Natural killer cell (primary cell): ENCODE measurements around the gene SLAMF9. TPM values are rescaled to one million over a fixed set of nuclear protein-coding genes. Genes with fewer than 3 reads are reported as not detected.

Experiments
- ATAC-seq, 3 donors: fragments of 150-1000 bp in 2 of 3; fragments of 200-7000 bp in 1 of 3; cut with Tn5 transposase; 1 replicate in 1 of 3; 2 replicates in 2 of 3; pipeline ENCODE4 v1.10.0; 2021; ENCODE audit warnings: mild to moderate bottlenecking in 2 of 3, moderate library complexity in 2 of 3
- DNase-seq, 2 donors: peaks; one replicate each; pipeline versions ENCODE4 v3.0.0 to v3.0.0-alpha.2; 2013 to 2021; ENCODE audit warnings: mixed read lengths in 1 of 2
- H3K27ac ChIP-seq: one replicate; pipeline ENCODE4 v1.5.1; 2013; ENCODE audit warnings: mild to moderate bottlenecking, low read length
- H3K27me3 ChIP-seq: one replicate; pipeline ENCODE4 v1.6.1; 2013; ENCODE audit warnings: low read length; ENCODE audit not compliant: control insufficient read depth, insufficient read depth
- H3K36me3 ChIP-seq: one replicate; pipeline ENCODE4 v1.6.1; 2013; ENCODE audit warnings: low read length; ENCODE audit not compliant: control insufficient read depth, insufficient read depth
- H3K4me1 ChIP-seq: one replicate; pipeline ENCODE4 v1.6.1; 2013; ENCODE audit warnings: low read length; ENCODE audit not compliant: control insufficient read depth, insufficient read depth
- H3K4me3 ChIP-seq: one replicate; pipeline ENCODE4 v1.5.1; 2013; ENCODE audit warnings: low read length
- H3K9me3 ChIP-seq: one replicate; pipeline ENCODE4 v1.6.1; 2013; ENCODE audit warnings: low read length; ENCODE audit not compliant: control insufficient read depth, insufficient read depth
- H3K27ac Mint-ChIP-seq, 2 donors: one replicate each; pipeline ENCODE4 v1.8.0; 2022; ENCODE audit warnings: mild to moderate bottlenecking in 2 of 2, mixed read lengths in 2 of 2, moderate library complexity in 1 of 2
- H3K27me3 Mint-ChIP-seq, 2 donors: one replicate each; pipeline ENCODE4 v1.8.0; 2022; ENCODE audit warnings: low read depth in 2 of 2, mixed read lengths in 2 of 2
- H3K36me3 Mint-ChIP-seq: one replicate; pipeline ENCODE4 v1.8.0; 2022; ENCODE audit warnings: mixed read lengths
- H3K4me1 Mint-ChIP-seq, 2 donors: one replicate each; pipeline ENCODE4 v1.8.0; 2022; ENCODE audit warnings: mixed read lengths in 2 of 2
- H3K4me3 Mint-ChIP-seq: one replicate; pipeline ENCODE4 v1.8.0; 2022; ENCODE audit warnings: mild to moderate bottlenecking, moderate library complexity, mixed read lengths
- H3K9me3 Mint-ChIP-seq, 2 donors: one replicate each; pipeline ENCODE4 v1.8.0; 2022; ENCODE audit warnings: mixed read lengths in 2 of 2
- WGBS: methylation state at CpG from one replicate; pipeline ENCODE4 v1.1.7; 2013; ENCODE audit warnings: missing lambda C conversion rate; ENCODE audit not compliant: insufficient coverage; 5-methylcytosine and 5-hydroxymethylcytosine counted together
- intact Hi-C: fragments of 100-400 bp; cut with micrococcal nuclease; formaldehyde crosslinking; loops from one replicate; pipeline ENCODE4 v1.14.2; 2022
- total RNA-seq, 4 donors: library from RNA; stranded (reverse); fragments of 120-200 nt in 1 of 4; gene quantifications; one replicate each; pipeline versions ENCODE4 v1.2.3 to v1.2.4, GENCODE V29; 2013 to 2022
- TF ChIP-seq, protein P1 (sequence below): fragments of 200-600 bp; IDR thresholded peaks from one replicate; pipeline ENCODE4 v1.8.0; 2022; ENCODE audit warnings: antibody characterized with exemption

SLAMF9 gene
- total RNA-seq, 3 donors from 2014 or later (not counting 1 experiment from before 2014, with no cell fraction given) = not detected

DNA sequence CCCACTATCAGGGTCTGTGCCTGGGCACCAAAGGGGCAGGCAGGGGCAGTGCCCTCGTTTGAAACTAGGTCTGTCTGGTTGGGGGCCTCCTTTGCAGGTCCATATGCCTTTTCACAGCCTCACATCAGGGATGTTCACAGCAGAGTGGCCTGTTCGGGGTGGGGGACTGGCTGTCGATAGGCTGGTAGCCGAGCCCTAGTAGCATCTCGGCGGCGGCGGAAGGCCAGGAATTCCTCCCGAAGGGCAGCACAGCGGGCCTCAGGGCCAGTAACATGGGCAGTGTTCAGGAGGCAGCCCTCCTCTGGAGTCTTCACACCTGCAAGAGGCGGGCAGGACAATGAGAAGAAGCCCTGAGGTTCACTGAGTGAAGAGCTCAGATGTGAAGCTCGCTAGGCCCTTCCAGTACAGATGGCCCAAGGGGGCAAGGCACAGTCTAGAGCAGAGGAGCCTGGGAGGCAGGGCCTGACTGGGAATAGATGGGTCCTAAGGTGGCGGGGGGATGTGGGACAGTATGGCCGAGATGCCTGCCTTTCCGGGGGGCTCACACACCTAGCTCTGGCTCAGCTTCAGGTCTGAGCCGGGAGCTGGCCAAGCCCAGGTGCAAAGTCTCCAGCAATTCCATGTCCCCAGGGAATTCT, 26.7 kb downstream of the SLAMF9 start:
- no peaks in the 10 kb centered on the region for H3K36me3 Mint-ChIP-seq
- Histone ChIP-seq H3K9me3 (no peaks in the 10 kb centered on the region), H3K4me1 (peaks cover 32% of the 10 kb centered on the region), H3K4me3 (no peak overlapping the region), H3K27me3 (no peaks in the 10 kb centered on the region), H3K27ac (no peak overlapping the region), H3K36me3 (no peaks in the 10 kb centered on the region)
- H3K9me3 Mint-ChIP-seq = no peaks in the 10 kb centered on the region
- no peak for DNase-seq
- ATAC-seq = no peak
- no peak overlapping the region for H3K4me3 Mint-ChIP-seq
- peaks cover 0 to 8% of the 10 kb centered on the region in 2 donors for H3K27me3 Mint-ChIP-seq
- TF ChIP-seq, protein P1, sequence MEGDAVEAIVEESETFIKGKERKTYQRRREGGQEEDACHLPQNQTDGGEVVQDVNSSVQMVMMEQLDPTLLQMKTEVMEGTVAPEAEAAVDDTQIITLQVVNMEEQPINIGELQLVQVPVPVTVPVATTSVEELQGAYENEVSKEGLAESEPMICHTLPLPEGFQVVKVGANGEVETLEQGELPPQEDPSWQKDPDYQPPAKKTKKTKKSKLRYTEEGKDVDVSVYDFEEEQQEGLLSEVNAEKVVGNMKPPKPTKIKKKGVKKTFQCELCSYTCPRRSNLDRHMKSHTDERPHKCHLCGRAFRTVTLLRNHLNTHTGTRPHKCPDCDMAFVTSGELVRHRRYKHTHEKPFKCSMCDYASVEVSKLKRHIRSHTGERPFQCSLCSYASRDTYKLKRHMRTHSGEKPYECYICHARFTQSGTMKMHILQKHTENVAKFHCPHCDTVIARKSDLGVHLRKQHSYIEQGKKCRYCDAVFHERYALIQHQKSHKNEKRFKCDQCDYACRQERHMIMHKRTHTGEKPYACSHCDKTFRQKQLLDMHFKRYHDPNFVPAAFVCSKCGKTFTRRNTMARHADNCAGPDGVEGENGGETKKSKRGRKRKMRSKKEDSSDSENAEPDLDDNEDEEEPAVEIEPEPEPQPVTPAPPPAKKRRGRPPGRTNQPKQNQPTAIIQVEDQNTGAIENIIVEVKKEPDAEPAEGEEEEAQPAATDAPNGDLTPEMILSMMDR = no peak
- H3K27ac Mint-ChIP-seq = peak overlapping the region; percentile 93 to 98
- H3K4me1 Mint-ChIP-seq = peaks cover 34 to 46% of the 10 kb centered on the region in 2 donors
- WGBS = 91% methylated on average over 16 of the region's 16 CpGs
- intact Hi-C loops = no loop called here

- Histone ChIP-seq H3K9me3 (no peaks in the 10 kb centered on the region), H3K4me3 (peak overlapping the region; percentile 97), H3K4me1 (peaks cover 48% of the 10 kb centered on the region), H3K27ac (peak overlapping the region; percentile 98), H3K36me3 (peaks cover 3% of the 10 kb centered on the region), H3K27me3 (no peaks in the 10 kb centered on the region)
- DNase-seq (no peak), ATAC-seq (peak in 2 of 3 donors; percentile 1)
- TF ChIP-seq, protein P1 = no peak
- Mint-ChIP-seq H3K36me3 (peaks cover 6% of the 10 kb centered on the region), H3K27ac (peak overlapping the region; percentile 93 to 98), H3K9me3 (no peaks in the 10 kb centered on the region), H3K27me3 (peaks cover 0 to 8% of the 10 kb centered on the region in 2 donors), H3K4me3 (peak overlapping the region; percentile 94), H3K4me1 (peaks cover 50 to 62% of the 10 kb centered on the region in 2 donors)
- 12% methylated on average over 7 of the region's 7 CpGs for WGBS
- intact Hi-C loops = no loop called here
These were observed 28.3 kb downstream of the SLAMF9 start for GRCh38 chr1:159925719-159926078.

- peaks cover 54% of the 10 kb centered on the region for H3K4me1 ChIP-seq
- Mint-ChIP-seq H3K27ac (peak within 1 kb of the TSS; percentile 93 to 98), H3K4me1 (peaks cover 57 to 68% of the 10 kb centered on the region in 2 donors), H3K27me3 (peaks cover 0 to 8% of the 10 kb centered on the region in 2 donors), H3K9me3 (no peaks in the 10 kb centered on the region), H3K4me3 (peak within 1 kb of the TSS; percentile 94), H3K36me3 (peaks cover 9% of the 10 kb centered on the region)
- intact Hi-C loops = loop anchor here (5.0 kb wide), 1 partner anchor 337 kb away; the partner anchor contains the start of gene DCAF8
- H3K27me3 ChIP-seq = no peaks in the 10 kb centered on the region
- WGBS = under 1% methylated on average over 58 of the region's 58 CpGs
- H3K9me3 ChIP-seq = no peaks in the 10 kb centered on the region
- peak within 1 kb of the TSS; percentile 97 for H3K4me3 ChIP-seq
- H3K27ac ChIP-seq = peak within 1 kb of the TSS; percentile 98
- DNase-seq (peak; percentile 93 to 94), ATAC-seq (peak; percentile 54 to 76 (median 64))
- peaks cover 10% of the 10 kb centered on the region for H3K36me3 ChIP-seq
- TF ChIP-seq, protein P1 = no peak
These were observed 29.0 kb downstream of the SLAMF9 start, which contains the start of gene TAGLN2 for GRCh38 chr1:159924791-159925718. TSS of gene TAGLN2 (minus strand) at chr1:159925507. CDS start at chr1:159920509, 4,998 bp downstream.
